ENCODE data around the gene SRC. TPM values are rescaled to one million over a fixed set of nuclear protein-coding genes. Genes with fewer than 3 reads are reported as not detected.

The SRC gene
- total and polyA plus RNA-seq, 2 donors (not counting 3 experiments of a cell fraction or from before 2014, with no cell fraction given): 22.6 to 29.4 TPM

GRCh38 chr20:37343212-37343993, 2.5 kb upstream of the SRC start:
- Histone ChIP-seq H3K27me3 (ENCODE audit: control insufficient read depth in 2 of 2, insufficient read depth in 2 of 2, low read length in 2 of 2) (no peaks in the 10 kb centered on the region), H3K9ac (replicated peaks; ENCODE audit: extremely low read depth, insufficient read depth, low read length) (no peak overlapping the region), H4K20me1 (replicated peaks; ENCODE audit: control insufficient read depth, extremely low read depth, insufficient read depth, low read length) (peaks cover 2% of the 10 kb centered on the region), H3K4me1 (ENCODE audit: control insufficient read depth, extremely low read depth, insufficient read depth, low read length) (peaks cover 16% of the 10 kb centered on the region), H3K27ac (ENCODE audit: insufficient read depth, low read depth, low read length) (no peak overlapping the region), H3K36me3 (ENCODE audit: control insufficient read depth in 2 of 2, extremely low read depth in 1 of 2, insufficient read depth in 2 of 2, low read length in 2 of 2) (no peaks in the 10 kb centered on the region), H3K79me2 (ENCODE audit: control insufficient read depth, insufficient read depth, low read length) (peaks cover 19% of the 10 kb centered on the region), H3K9me3 (replicated peaks; ENCODE audit: control insufficient read depth, insufficient read depth, low read length) (no peaks in the 10 kb centered on the region), H2AFZ (ENCODE audit: low read depth, low read length) (no peak overlapping the region), H3K4me3 (replicated peaks in 1 of 3; ENCODE audit: insufficient read depth in 1 of 3, low read depth in 1 of 3, low read length in 3 of 3) (no peak overlapping the region), H3K4me2 (ENCODE audit: insufficient read depth, low read length) (no peak overlapping the region), H3K9me1 (replicated peaks; ENCODE audit: control insufficient read depth, extremely low read depth, insufficient read depth, low read length) (no peaks in the 10 kb centered on the region)
- FAIRE-seq (no peak), DNase-seq (ENCODE audit: low read depth, low spot score) (no peak)
- TF ChIP-seq FOS (IDR thresholded peaks at IDR 0.05; ENCODE audit: borderline replicate concordance, insufficient read depth, low read length) (no peak), MYC (IDR thresholded peaks at IDR 0.05; ENCODE audit: low read depth, low read length) (no peak), POLR2A (IDR thresholded peaks at IDR 0.05; ENCODE audit: low read depth, low read length) (no peak), EZH2 (IDR thresholded peaks at IDR 0.05; ENCODE audit: borderline replicate concordance, low read depth, low read length, severe bottlenecking) (no peak), POLR2AphosphoS5 (IDR thresholded peaks at IDR 0.05; ENCODE audit: insufficient read depth, low read depth, low read length) (no peak), CTCF (IDR thresholded peaks at IDR 0.05; ENCODE audit: extremely low read depth in 1 of 2, insufficient read depth in 1 of 2, low read depth in 1 of 2, low read length in 2 of 2) (no peak), GATA2 (IDR thresholded peaks at IDR 0.05; ENCODE audit: insufficient read depth, insufficient read length, low read depth, low read length) (no peak), MAX (IDR thresholded peaks at IDR 0.05; ENCODE audit: insufficient read depth, insufficient read length) (no peak), JUN (IDR thresholded peaks at IDR 0.05; ENCODE audit: borderline replicate concordance, insufficient read depth, insufficient read length, low read depth) (no peak)
- intact Hi-C loops (cut with micrococcal nuclease) (no loop called here), dilution Hi-C loops (cut with MboI; ENCODE audit: extremely low pct_ligation_motif_present, low sequenced_read_pairs) (no loop called here)
- BruUV-seq (replicated peaks): no TSS peak
- CTCF ChIA-PET: interaction anchor here (0.6 to 1.8 kb wide), 5 partner anchors 17 to 891 kb away, joined by 3 to 7 read pairs (median 6); no protein-coding TSS in a partner anchor
- POLR2A ChIA-PET: no interaction called here

Measured in endothelial cell of umbilical vein (primary cell).